ENCODE data around the gene KLRF2.
"Not testable (repeated sequence)": the region's sequence is repeated elsewhere in the genome, so short reads cannot be mapped to it uniquely, and the experiment has no call there.

The KLRF2 gene, protein sequence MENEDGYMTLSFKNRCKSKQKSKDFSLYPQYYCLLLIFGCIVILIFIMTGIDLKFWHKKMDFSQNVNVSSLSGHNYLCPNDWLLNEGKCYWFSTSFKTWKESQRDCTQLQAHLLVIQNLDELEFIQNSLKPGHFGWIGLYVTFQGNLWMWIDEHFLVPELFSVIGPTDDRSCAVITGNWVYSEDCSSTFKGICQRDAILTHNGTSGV

DNA sequence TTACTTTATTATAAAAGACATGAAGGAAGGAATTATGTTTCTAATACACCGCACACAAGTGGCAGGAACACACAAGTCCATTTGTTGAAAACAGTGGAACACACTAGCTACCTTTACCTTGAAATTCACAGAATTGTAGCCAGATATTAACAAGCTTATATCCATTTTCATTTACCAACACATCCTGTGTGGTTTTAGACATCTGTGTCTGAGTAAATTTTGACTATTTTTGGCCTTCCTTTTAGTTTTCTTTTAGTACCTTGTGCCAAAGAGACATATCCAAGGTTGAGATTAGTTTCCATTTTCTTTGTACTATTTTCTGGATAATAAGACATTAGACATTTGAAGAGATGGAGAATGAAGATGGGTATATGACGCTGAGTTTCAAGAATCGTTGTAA is at the start of gene KLRF2:
KLRF2 (plus strand) TSS at position 244 of the 400 bp plus-strand sequence; CDS start at position 351, 107 bp downstream.
- no peak for DNase-seq

DNA sequence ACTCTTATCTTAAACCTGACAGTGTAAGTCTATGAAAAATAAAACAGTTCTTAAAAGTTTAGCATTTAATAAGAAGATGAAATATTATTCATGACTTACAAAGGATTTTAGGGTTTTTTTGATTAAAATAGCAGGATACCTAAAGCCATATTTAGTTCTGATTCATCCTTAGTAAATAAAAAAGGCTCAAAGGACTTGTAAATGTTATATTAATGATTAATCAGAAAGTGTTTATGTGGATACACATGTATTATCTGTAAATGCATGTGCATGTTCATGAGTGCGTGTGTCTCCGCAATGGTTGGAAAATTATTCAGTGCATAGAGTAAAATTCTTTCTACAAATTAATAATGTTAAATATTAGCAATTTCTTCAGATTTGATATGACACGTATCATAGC is 49.6 kb upstream of the KLRF2 start:
- no peak for DNase-seq

DNA sequence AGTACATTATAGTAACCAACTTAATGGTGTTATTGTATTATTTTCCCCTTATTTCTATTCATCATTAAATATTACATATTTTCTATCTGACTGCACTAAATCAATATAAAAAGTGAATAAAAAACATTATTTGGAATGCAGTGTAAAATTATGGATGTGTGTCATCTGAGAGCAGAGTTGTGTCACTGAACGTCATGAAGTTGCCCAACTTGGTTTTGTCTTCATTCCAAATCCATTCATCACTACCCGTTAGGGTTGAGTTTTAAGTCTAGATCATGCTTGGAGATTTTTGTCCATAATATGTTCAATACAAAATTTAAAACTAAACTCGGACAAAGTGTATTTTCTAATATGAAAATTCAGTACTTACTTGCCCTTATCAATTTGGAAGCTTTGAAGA is 37.9 kb upstream of the KLRF2 start:
- DNase-seq, result no peak

DNA sequence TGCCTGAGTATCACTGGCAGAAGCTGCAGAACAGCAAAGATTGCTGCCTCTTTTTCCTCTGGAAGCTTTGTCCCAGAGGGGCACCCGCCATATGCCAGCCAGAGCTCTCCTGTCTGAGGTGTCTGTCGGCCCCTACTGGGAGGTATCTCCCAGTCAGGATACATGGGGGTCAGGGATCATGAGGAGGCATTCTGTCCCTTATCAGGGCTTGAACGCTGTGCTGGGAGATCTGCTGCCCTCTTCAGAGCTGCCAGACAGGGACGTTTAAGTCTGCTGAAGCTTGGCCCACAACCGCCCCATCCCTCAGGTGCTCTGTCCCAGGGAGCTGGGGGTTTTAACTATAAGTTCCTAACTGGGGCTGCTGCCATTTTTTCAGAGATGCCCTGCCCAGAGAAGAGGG is 32.4 kb upstream of the KLRF2 start:
- DNase-seq, result no peak

DNA sequence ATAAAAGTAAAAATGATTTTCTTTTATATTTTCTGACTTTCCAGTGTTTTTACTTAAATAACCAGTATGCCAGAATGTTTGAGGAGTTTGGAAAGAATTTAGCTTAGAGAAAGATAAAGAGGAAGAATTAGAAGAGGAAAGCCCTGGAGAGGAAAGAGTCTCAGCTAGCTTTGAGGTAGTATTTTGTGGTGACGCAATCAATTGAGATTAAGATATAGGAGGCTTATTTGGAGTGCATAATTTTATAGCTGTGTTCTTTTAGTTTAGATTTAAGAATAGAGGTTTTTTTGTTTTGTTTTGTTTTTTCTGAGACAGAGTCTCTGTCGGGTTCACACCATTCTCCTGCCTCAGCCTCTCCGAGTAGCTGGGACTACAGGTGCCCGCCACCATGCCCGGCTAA is 30.2 kb upstream of the KLRF2 start:
- no peak for DNase-seq

DNA sequence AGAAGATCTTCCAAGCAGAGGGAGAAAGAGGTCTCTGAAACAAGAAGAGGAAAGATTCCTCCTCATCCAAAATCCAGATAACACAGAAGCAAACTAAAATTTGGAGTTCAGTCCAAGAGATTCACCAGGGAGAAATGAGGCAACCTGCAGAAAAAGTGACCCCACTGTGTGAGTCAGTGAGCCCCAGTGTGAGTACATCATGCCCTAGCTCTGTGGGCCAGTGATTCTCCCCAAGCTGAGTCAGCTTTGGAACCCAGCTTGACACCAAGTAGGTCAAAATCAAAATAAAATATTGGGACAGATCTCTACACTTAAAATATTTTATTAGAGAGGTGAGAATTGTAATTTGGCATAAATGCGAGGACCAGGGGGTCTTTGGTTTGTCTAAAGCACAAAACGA is 29.4 kb upstream of the KLRF2 start:
- no peak for DNase-seq

DNA sequence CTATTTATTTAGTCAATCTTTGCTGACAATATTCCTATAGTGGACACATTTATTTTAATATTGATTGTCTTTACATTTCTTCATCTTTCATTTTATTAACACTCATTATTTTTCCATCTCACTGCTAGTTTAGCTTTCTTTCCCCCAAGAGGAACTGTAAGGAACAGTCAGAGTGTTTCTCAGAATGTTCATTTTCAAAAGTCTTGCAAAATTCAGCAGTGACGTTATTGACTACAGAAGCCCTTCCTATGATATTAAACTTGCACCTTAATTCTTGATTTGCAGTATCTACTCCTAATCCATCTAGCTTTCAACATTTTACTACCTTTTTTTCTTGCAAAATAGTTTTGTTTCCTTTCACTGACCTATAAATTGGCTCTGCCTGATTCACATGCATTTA is 25.1 kb upstream of the KLRF2 start:
- no peak for DNase-seq

DNA sequence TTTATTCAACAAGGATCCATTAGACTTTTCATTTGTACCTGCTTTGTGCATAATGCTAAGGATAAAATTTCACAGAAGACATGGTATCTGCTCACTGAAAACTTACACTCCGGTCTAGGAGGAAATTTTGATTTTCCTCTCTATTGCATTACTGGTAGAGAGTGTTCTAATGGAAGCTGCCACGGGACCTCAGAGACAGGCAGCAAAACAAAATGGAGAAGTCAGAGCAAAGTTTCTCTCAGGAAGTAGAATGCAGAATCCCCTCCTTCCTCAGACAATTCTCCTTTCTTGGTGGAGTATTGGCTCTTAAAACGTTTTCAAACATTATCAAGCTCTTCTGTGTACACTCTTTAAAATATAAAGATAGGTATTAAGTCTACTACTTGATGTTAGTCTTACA is 24.4 kb upstream of the KLRF2 start:
- DNase-seq, result no peak

DNA sequence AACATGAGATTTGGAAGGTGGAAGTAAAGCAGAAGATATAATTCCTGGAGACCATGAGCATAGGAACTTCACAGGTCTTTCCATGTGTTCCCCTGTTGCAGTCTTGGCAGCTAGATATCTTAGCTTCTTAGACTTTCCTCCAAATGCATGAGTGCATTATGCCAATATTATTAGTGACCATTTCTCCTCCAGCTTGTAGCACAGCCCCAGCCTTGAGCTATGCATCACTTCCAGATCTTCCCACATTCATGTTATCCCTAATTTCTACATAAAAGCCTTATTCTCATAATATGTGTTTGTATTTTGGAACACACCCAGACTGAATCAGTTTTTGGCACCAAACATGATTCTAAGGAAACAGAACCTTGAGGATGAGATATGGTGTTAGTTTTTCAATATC is 23.2 kb upstream of the KLRF2 start:
- DNase-seq, result no peak

DNA sequence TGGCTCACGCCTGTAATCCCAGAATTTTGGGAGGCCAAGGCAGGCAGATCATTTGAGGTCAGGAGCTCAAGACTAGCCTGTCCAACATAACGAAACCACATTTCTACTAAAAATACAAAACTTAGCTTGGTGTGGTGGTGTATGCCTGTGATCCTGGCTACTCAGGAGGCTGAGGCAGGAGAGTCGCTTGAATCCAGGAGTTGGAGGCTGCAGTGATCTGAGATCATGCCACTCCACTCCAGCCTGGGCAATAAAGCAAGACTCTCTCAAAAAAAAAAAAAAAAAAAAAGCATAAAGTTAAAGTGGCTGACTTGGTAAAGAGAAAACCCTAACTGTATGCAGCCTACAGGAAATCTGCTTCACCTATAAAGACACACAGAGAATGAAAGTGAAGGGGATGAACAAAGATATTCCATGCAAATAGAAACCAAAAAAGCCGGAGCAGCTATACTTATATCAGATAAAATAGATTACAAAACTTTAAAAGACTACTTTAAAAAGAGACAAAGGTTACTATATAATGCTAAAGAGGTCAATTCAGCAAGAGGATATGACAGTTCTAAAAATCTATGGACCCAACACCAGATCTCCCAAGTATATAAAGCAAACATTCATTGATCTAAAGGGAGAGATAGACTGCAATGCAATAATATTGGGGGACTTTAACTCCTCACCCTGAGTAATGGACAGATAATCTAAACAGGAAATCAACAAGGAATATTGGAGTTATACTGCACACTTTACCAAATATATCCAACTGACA is 16.2 kb upstream of the KLRF2 start:
- peak; percentile 45 for DNase-seq

DNA sequence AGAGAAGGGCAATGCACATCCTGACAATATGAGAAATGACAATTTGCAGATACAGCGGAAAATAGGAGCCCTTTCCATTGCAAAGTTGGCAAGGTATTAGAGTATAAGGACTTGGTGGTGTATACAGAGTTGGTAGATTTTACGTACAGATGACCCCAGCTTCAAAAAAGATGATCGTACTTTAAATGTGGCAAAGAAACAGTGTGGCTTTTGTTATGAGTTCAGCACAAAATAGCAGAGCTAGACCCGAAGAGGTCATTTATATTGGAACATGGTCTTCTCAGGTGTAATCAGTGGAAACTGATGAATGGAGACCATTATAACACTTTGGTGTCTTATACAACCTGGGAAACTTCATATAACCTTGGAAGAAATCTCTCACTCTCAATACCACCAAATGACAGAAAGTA is 14.4 kb upstream of the KLRF2 start:
- DNase-seq, result no peak

DNA sequence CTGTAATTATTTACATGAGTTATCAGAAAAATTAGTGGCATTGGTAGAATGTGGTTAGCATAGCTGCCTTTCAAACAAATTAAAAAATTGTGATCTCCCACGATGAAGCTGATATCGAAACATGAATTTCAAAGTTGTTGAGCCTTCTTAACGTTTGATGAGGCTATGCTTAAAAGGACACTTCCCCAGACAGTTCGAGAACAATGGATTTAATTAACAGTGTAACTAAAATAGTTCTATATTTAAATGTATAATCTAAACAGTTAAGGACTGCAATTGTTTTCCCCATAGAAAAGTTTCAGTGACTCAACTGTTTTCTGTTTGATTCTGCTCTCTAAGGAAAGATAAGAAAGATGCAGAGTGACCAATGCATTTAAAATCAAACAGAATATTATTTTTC is 13.8 kb upstream of the KLRF2 start:
- DNase-seq, result no peak

DNA sequence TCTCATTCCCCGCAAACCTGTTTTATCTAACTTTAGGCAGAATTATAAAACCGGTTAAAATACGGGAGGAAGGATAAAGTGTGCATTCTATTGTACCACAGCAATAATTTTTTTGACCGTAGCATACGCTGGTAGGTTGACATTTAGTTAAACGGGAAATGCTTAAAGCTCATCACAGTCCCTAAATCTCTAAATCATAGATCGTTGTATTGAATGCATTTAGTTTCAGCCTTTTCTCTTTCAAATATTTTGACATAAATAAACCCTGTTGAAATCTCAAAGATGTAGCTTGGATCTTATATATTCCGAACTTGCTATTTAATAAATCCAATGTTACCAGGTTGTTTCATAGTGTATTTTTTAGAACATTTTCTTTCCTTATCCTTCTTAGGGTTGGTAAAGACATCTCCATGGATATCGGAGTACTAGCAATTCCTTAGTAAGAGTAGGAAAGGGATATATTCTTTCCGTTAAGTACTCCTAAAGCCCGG is 12.9 kb upstream of the KLRF2 start:
- DNase-seq, result peak; percentile 40

DNA sequence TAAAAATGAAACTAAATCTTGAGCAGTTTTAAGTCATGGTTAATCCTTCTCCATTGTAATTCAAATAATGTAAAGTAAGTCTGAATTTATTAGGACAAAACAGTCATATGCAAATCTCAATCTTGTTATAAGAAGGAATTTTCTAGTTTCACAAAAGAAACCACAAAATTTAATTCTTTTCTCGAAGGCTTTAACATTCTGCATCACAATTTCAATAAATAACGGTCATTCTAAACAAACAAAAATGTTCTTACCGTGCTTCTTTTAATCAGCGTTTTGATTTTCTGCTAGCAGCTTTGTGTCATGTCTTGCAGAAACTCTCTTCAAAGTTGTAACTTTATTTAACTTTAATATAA is 12.4 kb upstream of the KLRF2 start:
- DNase-seq, result no peak

DNA sequence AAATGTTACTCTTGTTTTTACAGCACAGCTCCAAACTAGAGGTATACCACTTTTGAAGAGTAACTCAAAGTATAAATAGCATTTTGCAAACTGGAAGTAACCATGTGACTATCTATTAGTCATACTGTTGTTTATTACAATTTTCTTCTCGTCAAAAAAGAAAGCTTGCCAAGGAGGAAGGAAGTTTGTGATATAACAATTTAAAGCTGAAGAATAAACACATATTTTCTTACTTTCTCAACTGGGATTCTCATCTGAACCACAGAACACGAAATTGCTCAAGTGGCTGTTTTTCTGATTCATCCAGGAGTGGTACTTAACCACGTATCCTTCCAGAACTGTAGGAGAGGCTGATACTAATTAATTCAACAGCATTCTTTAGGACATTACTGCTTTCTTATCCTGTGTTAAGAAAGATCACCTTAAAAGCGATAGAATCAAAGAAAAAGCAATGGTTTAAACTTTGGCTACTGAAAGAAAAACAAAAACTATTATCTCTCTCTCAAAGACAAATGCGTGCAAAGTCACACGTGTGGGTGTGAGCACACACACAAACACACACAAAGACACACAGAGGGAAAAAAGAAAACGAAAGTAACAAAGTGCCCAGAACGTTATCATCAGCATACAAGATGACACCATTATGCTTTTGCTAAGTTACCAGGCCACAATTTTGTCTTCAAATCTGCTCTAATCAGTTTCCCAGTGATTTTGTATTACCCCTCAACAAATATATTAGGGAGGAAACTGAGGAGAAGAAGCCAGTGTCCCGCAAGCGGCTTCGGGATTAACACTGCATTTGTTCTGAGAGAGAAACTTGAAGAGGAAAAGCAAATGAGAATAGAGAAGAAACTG is 11.8 kb upstream of the KLRF2 start, which contains the start of gene CLEC2B:
CLEC2B (minus strand) TSS at position 48 of the 855 bp plus-strand sequence.
- peak; percentile 73 for DNase-seq

DNA sequence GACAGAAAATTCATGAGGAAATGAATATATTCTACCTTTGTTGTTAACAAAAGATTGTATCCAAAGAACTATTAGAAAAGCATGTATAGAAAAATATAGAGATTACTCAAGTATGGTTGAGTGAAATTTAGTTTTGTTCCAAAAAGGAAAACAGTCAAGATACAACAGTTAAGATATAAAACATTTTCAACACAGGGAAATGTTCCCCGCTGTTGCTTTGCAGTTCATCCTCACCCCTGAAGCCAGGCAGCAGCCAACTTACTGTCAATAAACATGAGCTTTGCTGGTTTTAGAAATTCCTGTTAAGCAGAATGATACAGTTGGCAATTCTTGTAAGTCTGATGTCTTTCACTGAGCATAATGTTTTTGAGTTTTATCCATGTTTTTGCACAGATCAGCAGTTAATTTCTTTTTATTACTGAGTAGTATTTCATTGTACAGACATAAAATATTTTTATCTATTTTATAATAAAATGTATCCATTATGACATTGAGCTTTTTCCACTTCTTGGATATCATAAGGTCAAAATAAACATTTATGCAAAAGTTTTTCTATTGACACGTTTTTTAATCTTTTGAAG is 10.9 kb upstream of the KLRF2 start:
- DNase-seq, result no peak

DNA sequence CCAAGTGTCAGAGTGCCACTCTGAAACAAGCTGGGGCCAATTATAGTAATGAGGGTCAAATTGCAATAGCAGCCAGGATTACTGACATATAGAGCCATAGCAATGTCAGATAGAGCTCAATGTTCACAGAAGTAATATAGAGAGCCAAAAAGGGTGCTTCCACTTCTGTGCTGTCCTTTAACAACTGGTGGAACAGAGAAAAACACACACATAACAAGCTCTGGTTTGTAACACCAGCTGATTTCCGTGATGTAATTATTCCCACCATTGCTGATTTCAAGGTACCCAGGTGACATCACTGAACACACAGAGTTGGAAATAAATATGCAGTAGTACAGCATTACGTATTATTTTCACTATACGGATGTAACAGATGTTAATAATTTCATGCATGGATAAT is 9.1 kb upstream of the KLRF2 start:
- no peak for DNase-seq

DNA sequence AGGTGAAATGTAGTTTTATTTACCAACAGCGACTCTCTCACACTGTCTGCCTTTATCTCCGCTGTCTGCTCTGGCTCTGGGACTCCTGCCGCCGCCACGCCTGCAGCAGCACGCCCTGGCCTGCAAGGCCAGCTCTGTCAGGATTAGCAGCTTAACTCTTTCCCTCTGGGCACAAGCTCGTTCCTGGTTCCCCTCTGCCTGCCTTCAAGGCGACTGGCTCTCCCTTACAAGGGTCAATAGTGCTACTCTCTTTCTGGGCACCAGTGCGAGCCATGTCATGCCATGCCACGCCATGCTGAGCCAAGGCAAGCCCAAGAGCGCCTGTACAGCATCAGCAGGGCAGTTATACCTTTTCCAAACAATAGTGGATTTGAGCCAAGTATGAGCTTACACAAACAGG is 8.5 kb upstream of the KLRF2 start:
- no peak for DNase-seq

DNA sequence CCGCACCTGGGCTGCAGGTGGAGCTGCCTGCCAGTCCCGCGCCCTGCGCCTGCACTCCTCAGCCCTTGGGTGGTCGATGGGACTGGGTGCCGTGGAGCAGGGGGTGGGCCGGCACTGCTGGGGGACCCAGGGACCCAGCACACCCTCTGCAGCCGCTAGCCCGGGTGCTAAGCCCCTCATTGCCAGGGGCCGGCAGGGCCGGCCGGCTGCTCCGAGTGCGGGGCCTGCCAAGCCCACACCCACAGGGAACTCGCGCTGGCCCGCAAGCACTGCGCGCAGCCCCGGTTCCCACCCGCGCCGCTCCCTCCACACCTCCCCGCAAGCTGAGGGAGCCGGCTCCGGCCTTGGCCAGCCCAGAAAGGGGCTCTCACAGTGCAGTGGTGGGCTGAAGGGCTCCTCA is 5.2 kb upstream of the KLRF2 start:
- DNase-seq, result not testable (repeated sequence)

DNA sequence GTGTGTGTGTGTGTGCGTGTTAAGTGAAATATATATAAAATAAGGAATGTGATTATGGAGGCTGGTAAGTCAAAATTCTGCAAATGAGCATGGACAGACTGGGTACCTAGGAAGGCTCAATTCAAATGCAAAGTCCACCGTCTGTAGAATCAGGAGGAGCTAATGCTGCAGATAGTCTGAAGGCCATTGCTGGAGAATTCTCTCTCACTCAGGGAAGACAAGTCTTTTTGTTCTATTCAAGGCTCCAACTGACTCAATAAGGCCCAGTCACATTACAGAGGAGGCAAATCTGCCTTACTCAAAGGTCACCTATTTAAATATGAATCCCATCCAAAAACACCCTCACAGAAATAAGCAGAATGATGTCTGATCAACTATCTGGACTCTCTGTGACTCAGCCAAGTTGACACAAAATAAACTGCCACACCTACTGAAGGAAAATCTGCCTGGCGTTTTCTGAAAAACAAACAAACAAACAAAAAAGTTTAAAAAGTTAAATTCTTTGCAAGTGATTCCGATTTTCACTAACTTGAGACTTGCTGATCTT is 684 bp upstream of the KLRF2 start:
- no peak for DNase-seq

DNA sequence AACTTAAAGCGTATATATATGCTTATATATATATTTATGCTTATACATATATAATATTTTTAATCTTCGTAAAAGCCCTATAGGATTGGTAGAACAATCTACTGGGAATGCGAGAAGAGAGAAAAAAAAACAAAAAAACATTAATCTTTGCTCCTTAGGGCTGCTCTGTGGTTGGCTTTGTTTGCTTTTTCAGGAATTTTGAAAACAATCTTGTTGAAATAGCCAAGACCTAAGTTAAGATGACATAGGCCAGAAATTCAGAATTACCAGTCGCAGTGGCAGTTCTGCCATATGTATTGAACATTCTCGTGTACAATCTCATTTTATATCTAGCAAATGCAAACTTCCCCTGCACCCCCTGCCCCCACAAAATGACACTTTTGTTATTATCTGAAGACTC is 699 bp downstream of the KLRF2 start:
- DNase-seq, result no peak

DNA sequence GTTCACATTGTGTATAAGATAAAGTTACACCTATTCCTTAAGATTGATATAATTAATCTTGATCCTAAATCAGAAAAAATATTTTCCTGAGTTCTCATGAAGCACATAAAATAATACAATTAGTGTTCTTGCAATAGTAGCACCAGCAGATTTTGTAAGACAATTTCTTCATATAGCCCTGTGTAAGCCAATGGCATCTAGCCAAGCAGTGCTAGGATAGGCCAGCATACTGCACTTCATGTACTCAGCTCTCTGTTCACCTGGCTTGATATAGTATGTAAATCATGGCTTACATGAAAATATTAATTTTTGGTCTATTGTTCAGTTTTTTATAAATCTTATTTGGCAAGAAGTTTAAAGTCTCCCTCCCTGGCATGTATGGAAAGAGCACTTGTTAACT is 1.9 kb downstream of the KLRF2 start:
- no peak for DNase-seq

DNA sequence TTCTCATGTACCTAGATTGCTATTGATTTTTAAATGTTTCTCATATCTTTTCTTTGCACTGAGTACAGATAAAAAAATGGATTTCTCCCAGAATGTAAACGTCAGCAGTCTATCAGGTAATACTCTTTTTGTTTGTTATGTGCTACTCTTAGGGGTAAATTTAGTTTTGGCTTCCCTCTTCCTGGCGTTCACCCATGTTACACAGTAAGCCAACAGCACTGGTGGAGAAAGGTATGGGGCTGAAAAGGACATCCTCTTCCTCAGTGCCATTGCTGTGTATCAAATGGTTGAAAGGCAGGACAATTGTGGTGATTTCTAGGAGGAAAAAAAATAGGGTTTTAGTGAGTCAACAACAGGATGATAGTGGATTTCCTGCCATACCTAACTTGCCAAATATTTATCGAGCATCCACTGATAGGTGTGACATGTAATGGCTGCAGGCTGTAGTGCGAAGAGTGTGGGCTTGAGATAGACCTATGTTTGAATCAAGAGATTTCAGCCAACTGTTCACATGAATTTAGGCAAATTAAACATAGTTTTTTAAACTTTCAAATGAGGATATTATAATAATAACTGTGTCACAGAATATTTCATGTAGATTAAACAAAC is 7.5 kb downstream of the KLRF2 start:
- no peak for DNase-seq
